Fibroblast of lung (primary cell): ENCODE data around the gene DPM1. TPM values are rescaled to one million over a fixed set of nuclear protein-coding genes. Genes with fewer than 3 reads are reported as not detected.

Experiments
- DNase-seq, 2 donors: peaks; one replicate each; pipeline versions ENCODE4 v3.0.0 to v3.0.0-alpha.2; 2010; ENCODE audit warnings: low read depth in 2 of 2
- H2AFZ ChIP-seq: 2 replicates; pipeline ENCODE4 v1.5.1; 2012; ENCODE audit warnings: low read length, control low read depth, inconsistent platforms
- H3K27ac ChIP-seq: 2 replicates; pipeline ENCODE4 v1.5.1; 2011; ENCODE audit warnings: low read length, control low read depth; ENCODE audit not compliant: insufficient read depth
- H3K27me3 ChIP-seq: 2 replicates; pipeline ENCODE4 v1.5.1; 2011; ENCODE audit warnings: mild to moderate bottlenecking, low read length; ENCODE audit not compliant: control insufficient read depth, insufficient read depth
- H3K36me3 ChIP-seq: 2 replicates; pipeline ENCODE4 v1.5.1; 2011; ENCODE audit warnings: low read length; ENCODE audit not compliant: control insufficient read depth, insufficient read depth
- H3K4me1 ChIP-seq: 2 replicates; pipeline ENCODE4 v1.5.1; 2011; ENCODE audit warnings: low read length; ENCODE audit not compliant: control insufficient read depth, insufficient read depth; ENCODE audit errors: extremely low read depth
- H3K4me2 ChIP-seq: 2 replicates; pipeline ENCODE4 v1.5.1; 2011; ENCODE audit warnings: low read length, control low read depth; ENCODE audit not compliant: insufficient read depth; ENCODE audit errors: extremely low read depth
- H3K4me3 ChIP-seq, 4 experiments: fragments of 200-600 bp in 1 of 4; sonication (generic) in 1 of 4; replicated peaks in 1 of 4; 2 replicates each; pipeline ENCODE4 v1.5.1; 2011 to 2016; ENCODE audit warnings: low read length in 4 of 4, low read depth in 3 of 4, mild to moderate bottlenecking in 3 of 4, control low read depth in 2 of 4, inconsistent platforms in 1 of 4, mixed read lengths in 1 of 4; ENCODE audit not compliant: insufficient read depth in 1 of 4; ENCODE audit errors: control extremely low read depth in 1 of 4
- H3K79me2 ChIP-seq: 2 replicates; pipeline ENCODE4 v1.5.1; 2012; ENCODE audit warnings: mild to moderate bottlenecking, low read length, inconsistent platforms; ENCODE audit not compliant: control insufficient read depth, insufficient read depth
- H3K9ac ChIP-seq: 2 replicates; pipeline ENCODE4 v1.5.1; 2011; ENCODE audit warnings: mild to moderate bottlenecking, low read length, control low read depth; ENCODE audit not compliant: insufficient read depth
- H3K9me3 ChIP-seq: 2 replicates; pipeline ENCODE4 v1.5.1; 2012; ENCODE audit warnings: low read depth, low read length; ENCODE audit not compliant: control insufficient read depth, insufficient read depth
- H4K20me1 ChIP-seq: 2 replicates; pipeline ENCODE4 v1.5.1; 2011; ENCODE audit warnings: low read length; ENCODE audit not compliant: control insufficient read depth, insufficient read depth; ENCODE audit errors: extremely low read depth
- EZH2 ChIP-seq: IDR thresholded peaks from 2 replicates; pipeline ENCODE4 v1.5.1; 2012; ENCODE audit warnings: low read length, control low read depth, mild to moderate bottlenecking; ENCODE audit errors: missing control alignments
- polyA plus RNA-seq, 2 donors: library from polyadenylated mRNA; depleted of rRNA in 1 of 2; stranded (reverse) in 1 of 2; unstranded in 1 of 2; fragments of >200 nt; gene quantifications; 2 replicates each; pipeline ENCODE4 v1.2.1, GENCODE V29; 2011 to 2012; ENCODE audit warnings: missing spikeins in 1 of 2
- total RNA-seq: library from RNA; depleted of rRNA; stranded (reverse); fragments of >200 nt; gene quantifications from 2 replicates; pipeline ENCODE4 v1.2.1, GENCODE V29; 2014
- TF ChIP-seq, protein P1 (sequence below), 2 donors: IDR thresholded peaks in 1 of 2; conservative IDR thresholded peaks in 1 of 2; 1 replicate in 1 of 2; 2 replicates in 1 of 2; pipeline ENCODE4 v1.5.1; 2011 to 2012; ENCODE audit warnings: low read length in 2 of 2, control low read depth in 1 of 2, inconsistent platforms in 1 of 2, low read depth in 1 of 2, mild to moderate bottlenecking in 1 of 2

DPM1 gene
- total and polyA plus RNA-seq, 2 donors (not counting 1 experiment from before 2014, with no cell fraction given), result 60.9 to 89.1 TPM

- Histone ChIP-seq H3K4me3 (no peak overlapping the region), H3K79me2 (no peaks in the 10 kb centered on the region), H3K9ac (no peak overlapping the region), H3K9me3 (no peaks in the 10 kb centered on the region), H3K36me3 (peaks cover 2% of the 10 kb centered on the region), H4K20me1 (no peaks in the 10 kb centered on the region), H2AFZ (no peak overlapping the region), H3K27ac (no peak overlapping the region), H3K4me1 (no peaks in the 10 kb centered on the region), H3K27me3 (no peaks in the 10 kb centered on the region), H3K4me2 (no peak overlapping the region)
- TF ChIP-seq, protein P1, sequence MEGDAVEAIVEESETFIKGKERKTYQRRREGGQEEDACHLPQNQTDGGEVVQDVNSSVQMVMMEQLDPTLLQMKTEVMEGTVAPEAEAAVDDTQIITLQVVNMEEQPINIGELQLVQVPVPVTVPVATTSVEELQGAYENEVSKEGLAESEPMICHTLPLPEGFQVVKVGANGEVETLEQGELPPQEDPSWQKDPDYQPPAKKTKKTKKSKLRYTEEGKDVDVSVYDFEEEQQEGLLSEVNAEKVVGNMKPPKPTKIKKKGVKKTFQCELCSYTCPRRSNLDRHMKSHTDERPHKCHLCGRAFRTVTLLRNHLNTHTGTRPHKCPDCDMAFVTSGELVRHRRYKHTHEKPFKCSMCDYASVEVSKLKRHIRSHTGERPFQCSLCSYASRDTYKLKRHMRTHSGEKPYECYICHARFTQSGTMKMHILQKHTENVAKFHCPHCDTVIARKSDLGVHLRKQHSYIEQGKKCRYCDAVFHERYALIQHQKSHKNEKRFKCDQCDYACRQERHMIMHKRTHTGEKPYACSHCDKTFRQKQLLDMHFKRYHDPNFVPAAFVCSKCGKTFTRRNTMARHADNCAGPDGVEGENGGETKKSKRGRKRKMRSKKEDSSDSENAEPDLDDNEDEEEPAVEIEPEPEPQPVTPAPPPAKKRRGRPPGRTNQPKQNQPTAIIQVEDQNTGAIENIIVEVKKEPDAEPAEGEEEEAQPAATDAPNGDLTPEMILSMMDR (conservative IDR thresholded peaks at IDR 0.05 in 1 of 2, IDR thresholded peaks at IDR 0.05 in 1 of 2; ENCODE audit: low read depth in 1 of 2, low read length in 2 of 2), result no peak
- no peak for TF ChIP-seq EZH2
- DNase-seq, result no peak
Observed at GRCh38 chr20:50885781-50886180, 72.6 kb downstream of the DPM1 start.

GRCh38 chr20:50885068-50885467 lies 73.3 kb downstream of the DPM1 start:
- Histone ChIP-seq H3K27me3 (no peaks in the 10 kb centered on the region), H2AFZ (no peak overlapping the region), H3K4me3 (no peak overlapping the region), H3K4me1 (no peaks in the 10 kb centered on the region), H3K9me3 (no peaks in the 10 kb centered on the region), H3K27ac (no peak overlapping the region), H3K9ac (no peak overlapping the region), H3K4me2 (no peak overlapping the region), H4K20me1 (no peaks in the 10 kb centered on the region), H3K79me2 (no peaks in the 10 kb centered on the region), H3K36me3 (peaks cover 2% of the 10 kb centered on the region)
- TF ChIP-seq, protein P1 (conservative IDR thresholded peaks at IDR 0.05 in 1 of 2, IDR thresholded peaks at IDR 0.05 in 1 of 2; ENCODE audit: low read depth in 1 of 2, low read length in 2 of 2), result no peak
- TF ChIP-seq EZH2, result no peak
- DNase-seq, result no peak

Other genes with a start within 250 kb of the DPM1 start
- 0.83 and 1.0 TPM in 2 replicates for gene PARD6B, start 227.0 kb downstream of the DPM1 start, total RNA-seq
- 0.23 and 0.30 TPM in 2 replicates for gene PARD6B, start 227.0 kb downstream of the DPM1 start, polyA plus RNA-seq
- gene BCAS4, start 163.5 kb downstream of the DPM1 start, total RNA-seq, result 12.1 and 33.7 TPM in 2 replicates
- 14.1 and 26.0 TPM in 2 replicates for gene BCAS4, start 163.5 kb downstream of the DPM1 start, polyA plus RNA-seq
- gene ADNP, start 27.1 kb downstream of the DPM1 start, total RNA-seq, result 32.1 and 40.0 TPM in 2 replicates
- 25.7 and 29.4 TPM in 2 replicates for gene ADNP, start 27.1 kb downstream of the DPM1 start, polyA plus RNA-seq
- gene MOCS3, start 286 bp upstream of the DPM1 start, total RNA-seq, result 9.2 and 10.1 TPM in 2 replicates
- gene MOCS3, start 286 bp upstream of the DPM1 start, polyA plus RNA-seq, result 3.7 and 4.5 TPM in 2 replicates
- gene KCNG1, start 64.6 kb upstream of the DPM1 start, total RNA-seq, result 9.9 and 26.5 TPM in 2 replicates
- gene KCNG1, start 64.6 kb upstream of the DPM1 start, polyA plus RNA-seq, result 0.73 and 1.8 TPM in 2 replicates